NB4 (cell line): ENCODE results near the gene TRIM2.

ENCODE experiments used
- CTCF ChIP-seq: IDR thresholded peaks from one replicate; pipeline ENCODE4 v1.5.1; 2012; ENCODE audit warnings: low read depth, low read length
- MAX ChIP-seq: IDR thresholded peaks from 2 replicates; pipeline ENCODE4 v1.6.1; 2011; ENCODE audit warnings: low read depth, low read length
- POLR2A ChIP-seq: IDR thresholded peaks from 2 replicates; pipeline ENCODE4 v1.6.1; 2011; ENCODE audit warnings: mild to moderate bottlenecking; ENCODE audit not compliant: insufficient read length; ENCODE audit errors: extremely low read depth

GRCh38 chr4:153217440-153217839 is 13.2 kb downstream of the TRIM2 start:
- TF ChIP-seq CTCF (no peak), POLR2A (no peak), MAX (no peak)
